SK-N-SH (cell line): ENCODE results near the gene CHST15.

ENCODE experiments used
- CHD2 ChIP-seq: fragments of 150-350 bp; IDR thresholded peaks from 2 replicates; pipeline ENCODE4 v1.6.1; 2018; ENCODE audit warnings: low read length; ENCODE audit not compliant: partially characterized antibody
- FOXM1 ChIP-seq: IDR thresholded peaks from 2 replicates; pipeline ENCODE4 v1.4.0; 2012; ENCODE audit warnings: low read depth, mild to moderate bottlenecking
- NFIC ChIP-seq: IDR thresholded peaks from 2 replicates; pipeline ENCODE4 v1.4.0; 2012; ENCODE audit warnings: borderline replicate concordance
- RAD21 ChIP-seq: IDR thresholded peaks from 2 replicates; pipeline ENCODE4 v1.6.1; 2012; ENCODE audit warnings: mild to moderate bottlenecking, low read length

DNA sequence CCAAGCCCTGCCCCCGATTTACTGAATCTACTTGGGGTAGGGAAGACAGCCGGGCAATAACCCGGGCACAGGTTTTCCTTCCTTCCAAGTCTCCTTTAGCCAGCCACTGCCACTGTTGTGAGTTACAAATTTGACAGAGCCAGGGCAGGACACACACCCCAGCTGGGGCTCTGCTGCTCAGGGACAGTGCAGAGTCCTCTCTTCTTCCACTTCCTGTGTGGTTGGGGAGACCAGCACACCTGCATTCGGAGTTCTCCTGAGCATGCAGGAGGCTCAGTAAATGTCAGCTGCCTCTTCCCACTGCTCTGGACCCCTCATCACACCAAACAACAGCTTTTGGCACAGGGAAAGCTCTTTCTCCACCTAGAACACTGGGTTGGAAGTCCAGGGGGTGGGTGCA, 21.3 kb downstream of the CHST15 start:
- TF ChIP-seq NFIC = no peak
- TF ChIP-seq RAD21 = no peak
- no peak for TF ChIP-seq CHD2
- TF ChIP-seq FOXM1 = no peak
